Stimulated activated CD8-positive, alpha-beta memory T cell treated with anti-CD3 and anti-CD28 coated beads, Interleukin-12 subunit alpha, Interleukin-12 subunit beta, amount 100 ng/mL, for 24 hours (primary cell): ENCODE results near the gene PDZD7.
"Not testable (repeated sequence)": the region's sequence is repeated elsewhere in the genome, so short reads cannot be mapped to it uniquely, and the experiment has no call there.

Source experiments
- DNase-seq: peaks from one replicate; pipeline ENCODE4 v3.0.0-alpha.2; 2020; ENCODE audit errors: extremely low read depth

Gene PDZD7

GRCh38 chr10:101040851-101041250 lies 9.9 kb upstream of the PDZD7 start:
- no peak for DNase-seq

DNA sequence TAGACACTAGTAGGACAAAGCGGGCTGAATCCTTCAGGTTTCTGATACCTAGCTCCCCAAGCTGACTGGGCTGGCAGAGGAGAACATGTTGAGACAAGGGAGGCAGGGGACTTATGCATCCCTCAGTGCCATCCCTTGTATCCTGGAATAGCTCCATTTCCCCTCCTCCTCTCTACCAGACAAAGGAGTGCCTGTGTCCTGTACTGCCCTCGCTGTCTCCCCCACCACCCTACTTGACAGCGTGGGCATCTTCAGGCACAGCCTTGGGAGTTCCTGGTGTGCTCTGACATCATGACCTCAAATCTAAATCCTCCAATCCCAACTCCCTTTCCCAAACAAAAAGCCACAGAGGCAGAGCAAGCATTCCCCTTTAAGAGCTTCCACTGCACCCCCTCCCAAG lies 9.1 kb upstream of the PDZD7 start:
- no peak for DNase-seq

DNA sequence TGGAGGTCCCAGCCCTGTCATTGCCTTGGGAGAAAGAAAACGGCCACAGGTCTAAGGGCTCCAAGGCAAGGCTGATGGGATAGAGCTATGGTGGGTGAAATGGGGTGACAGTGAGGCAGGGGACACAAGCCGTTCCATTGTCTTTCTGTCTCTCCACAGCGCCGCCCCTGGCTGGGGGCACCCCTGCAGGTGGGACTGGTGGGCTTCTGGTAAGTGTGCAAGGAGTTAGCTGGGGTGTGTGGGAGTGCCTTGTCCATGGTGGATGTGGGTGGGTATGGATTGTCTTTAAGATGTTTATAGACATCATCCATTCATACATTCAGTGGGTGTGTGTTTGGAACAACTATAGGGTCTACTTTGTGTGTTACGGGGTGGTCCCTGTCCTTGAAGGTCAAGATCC lies 7.6 kb upstream of the PDZD7 start:
- DNase-seq: no peak

- DNase-seq: no peak
Measured at GRCh38 chr10:101036726-101037125, 5.8 kb upstream of the PDZD7 start.

- DNase-seq: no peak
Measured at GRCh38 chr10:101035916-101036702, 5.2 kb upstream of the PDZD7 start.

- no peak for DNase-seq
Measured at GRCh38 chr10:101035314-101035713, 4.4 kb upstream of the PDZD7 start.

DNA sequence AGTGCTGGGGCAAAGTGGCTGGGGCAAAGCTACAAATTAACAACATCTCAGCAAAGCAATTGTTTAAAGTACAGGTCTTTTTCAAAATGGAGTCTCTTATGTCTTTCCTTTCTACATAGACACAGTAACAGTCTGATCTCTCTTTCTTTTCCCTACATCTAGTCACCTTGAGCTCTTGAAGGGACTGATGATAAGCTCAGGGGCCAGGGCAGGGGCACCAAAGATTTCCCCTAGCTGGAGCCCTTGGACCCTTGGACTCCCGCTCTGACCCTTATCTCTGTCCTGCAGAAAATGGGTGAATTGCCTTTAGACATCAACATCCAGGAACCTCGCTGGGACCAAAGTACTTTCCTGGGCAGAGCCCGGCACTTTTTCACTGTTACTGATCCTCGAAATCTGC lies 3.5 kb upstream of the PDZD7 start:
- DNase-seq: not testable (repeated sequence)

DNA sequence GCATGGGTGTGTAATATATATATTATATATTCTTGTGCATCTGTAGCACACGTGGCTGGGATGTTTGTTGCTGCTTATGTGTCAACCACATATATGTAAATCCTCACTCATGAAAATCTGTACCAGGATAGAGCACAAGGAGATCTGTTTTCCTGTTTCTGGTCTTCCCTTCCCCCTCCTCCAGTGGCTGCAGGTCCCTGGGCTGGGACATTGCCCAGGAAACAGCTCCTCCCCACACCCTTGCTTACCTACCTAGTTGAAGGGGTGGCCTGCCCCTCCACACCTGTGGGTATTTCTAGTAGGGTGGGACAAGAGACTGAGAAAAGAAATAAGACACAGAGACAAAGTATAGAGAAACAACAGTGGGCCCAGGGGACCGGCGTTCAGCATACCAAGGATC lies 2.3 kb upstream of the PDZD7 start:
- DNase-seq: no peak

GRCh38 chr10:101032637-101033224 lies 1.8 kb upstream of the PDZD7 start:
- DNase-seq: no peak

GRCh38 chr10:101031796-101032636 lies 1.1 kb upstream of the PDZD7 start:
- DNase-seq: no peak

- DNase-seq: no peak
Measured at GRCh38 chr10:101030496-101031127, 317 bp downstream of the PDZD7 start.

DNA sequence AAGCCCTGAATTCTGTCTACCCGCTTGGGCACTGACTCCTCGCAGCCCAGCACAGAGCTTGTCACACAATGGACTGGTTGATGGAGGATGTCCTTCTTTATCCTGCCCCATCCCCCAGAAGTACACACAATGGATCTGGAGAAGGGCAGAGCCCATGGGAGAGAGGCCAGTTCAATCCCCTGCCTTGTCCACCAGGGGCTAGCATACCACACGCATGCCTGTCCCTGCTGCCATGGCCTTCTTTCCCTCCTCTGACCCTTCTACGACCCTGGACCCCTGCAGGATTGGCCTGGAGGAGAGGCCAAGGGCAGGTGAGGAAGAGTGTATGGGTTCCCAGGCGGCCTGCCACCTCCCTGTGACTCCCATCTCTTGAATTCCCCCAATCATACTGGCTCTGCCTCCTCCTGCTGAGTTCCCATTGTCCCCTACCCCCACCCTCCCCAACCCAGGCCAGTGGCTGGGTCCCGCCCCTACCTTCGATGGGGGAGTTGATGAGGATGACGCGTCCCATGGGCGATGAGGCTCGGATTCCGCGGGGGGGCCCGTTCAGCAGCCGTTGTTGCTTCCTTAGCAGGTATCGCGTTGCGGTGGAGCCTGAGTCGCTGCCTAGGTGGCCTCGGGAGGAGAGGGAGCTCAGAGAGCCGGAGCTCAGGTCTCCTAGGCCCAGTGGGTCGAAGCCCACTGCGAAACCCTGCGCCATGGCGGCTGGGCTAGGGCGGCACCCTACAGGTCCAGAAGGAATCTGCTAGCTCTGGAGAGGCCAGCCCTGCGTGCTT lies 1.2 kb downstream of the PDZD7 start:
- DNase-seq: no peak

DNA sequence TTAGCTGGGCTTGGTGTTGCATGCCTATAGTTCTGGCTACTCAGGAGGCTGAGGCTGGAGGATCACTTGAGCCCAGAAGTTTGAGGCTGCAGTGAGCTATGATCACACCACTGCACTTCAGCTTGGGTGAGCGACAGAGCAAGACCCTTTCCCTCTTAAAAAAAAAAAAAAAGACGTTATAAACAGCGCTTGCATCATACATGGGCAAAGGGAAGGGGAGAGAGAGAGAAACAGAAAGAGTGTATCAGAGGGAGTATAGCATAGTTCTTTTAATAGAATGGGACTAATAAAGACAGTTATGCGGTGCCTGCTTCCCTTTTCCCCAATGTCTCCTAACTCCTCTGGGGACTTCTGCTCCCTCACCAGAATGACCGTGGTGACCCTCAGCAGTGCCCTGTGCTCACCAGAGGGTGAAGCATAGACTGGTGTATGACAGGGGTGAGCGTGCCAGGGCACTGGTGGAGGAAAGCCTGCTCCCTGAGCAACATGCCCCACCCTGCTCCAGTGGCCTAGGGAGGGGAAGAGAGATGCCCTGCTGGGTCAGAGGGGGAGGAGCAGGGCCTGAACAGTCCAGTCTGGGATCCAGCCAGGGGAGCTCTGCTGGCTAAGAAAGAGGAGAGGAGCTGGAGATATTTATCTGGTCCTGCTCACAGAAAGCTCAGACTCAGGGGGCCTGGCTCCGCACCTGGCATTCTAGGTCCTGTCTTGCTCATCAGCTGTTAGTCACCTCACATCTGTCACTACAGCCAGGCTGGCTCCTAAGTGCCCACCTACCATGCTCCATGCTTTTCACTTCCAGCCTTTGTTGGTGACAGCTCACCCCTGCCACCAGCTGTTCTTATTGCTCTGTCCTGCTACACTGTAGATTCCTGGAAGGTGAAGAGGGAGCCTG lies 2.2 kb downstream of the PDZD7 start:
- DNase-seq: no peak

GRCh38 chr10:101027106-101027720 lies 3.7 kb downstream of the PDZD7 start:
- DNase-seq: no peak

DNA sequence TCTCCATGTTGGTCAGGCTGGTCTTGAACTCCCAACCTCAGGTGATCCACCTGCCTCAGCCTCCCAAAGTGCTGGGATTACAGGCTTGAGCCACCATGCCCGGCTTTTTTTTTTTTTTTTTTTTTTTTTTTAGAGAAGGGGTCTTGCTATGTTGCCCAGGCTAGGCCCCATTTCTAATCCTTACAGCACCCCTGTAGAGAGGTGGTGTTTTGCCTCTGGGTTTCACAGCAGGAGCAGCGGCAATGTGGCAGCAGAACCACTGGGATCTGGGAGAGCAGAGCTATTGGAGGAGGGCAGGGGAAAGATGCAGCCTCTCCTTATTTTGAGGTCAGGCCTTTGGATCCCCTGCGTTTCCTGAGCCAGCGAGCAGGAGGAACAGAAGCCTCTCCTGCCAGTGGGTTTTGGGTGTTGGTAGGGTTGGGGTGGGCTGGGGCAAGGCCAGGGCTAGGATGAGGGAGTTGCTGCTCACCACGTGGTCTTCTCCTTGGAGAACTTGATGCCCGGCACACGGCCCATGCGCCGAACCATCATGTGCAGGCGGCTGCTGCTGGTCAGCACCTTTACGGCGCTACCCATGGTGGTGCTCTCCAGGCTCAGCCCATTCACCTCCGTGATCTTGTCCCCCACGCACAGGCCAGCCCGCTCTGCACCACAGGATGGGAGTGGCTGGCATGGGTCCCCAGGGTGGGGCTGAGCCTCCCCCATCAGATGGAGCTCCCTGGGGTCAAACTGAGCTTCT lies 7.8 kb downstream of the PDZD7 start:
- DNase-seq: no peak

DNA sequence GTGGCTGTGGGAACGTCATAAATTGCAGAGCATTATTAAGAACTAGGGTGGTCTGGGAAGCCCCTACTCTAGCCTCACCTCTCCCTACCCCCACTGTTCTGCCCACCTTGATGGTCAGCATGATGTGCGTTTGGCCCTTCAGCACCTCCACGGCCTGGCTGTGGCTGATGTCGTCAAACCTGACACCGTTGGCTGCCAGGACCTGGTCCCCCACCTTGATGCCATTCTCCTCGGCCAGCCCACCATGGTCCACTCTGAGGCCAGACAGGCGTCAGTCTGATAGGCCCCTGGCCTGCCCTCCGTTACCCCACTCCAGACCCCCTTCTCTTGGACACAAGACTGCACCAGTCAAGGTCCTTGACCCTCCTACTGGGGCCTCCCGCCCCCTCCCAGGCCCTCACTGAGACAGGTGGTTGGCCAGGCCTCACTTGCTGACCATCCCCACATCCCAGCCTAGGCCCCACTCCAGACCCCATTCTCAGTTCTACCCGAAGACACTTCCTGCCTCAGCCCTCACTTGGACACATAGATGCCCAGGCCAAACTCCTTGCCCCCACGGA lies 9.2 kb downstream of the PDZD7 start:
- no peak for DNase-seq

GRCh38 chr10:101021239-101021638 lies 9.7 kb downstream of the PDZD7 start:
- no peak for DNase-seq

DNA sequence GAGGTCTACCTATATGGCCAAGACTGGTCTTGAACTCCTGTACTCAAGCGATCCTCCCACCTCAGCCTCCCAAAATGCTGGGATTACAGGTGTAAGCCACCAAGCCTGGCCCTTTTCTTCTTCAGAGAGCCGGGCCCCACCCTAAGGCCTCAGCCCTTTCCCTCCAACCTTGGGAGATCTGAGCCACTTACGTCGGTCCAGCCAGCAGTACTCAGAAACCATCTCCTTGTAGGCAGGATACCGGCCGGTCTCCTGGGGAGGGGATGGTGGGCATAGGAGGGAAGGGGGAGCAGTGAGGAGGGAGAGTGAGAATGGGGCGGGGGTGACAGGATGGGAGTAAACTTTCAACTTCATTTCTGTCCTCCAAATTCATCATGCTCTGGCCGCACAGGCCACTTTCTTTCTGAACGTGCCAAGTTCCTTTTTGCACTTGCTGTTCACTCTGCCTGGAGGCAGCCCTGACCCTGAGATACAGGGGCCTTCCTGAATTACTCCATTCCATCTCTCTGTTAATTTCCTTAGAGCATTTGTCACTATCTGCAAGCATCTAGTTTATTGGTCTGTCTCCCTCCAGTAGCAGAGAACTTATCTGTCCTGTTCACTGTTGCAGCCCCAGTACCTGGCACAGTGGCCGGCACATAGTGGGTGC lies 10.4 kb downstream of the PDZD7 start:
- no peak for DNase-seq

GRCh38 chr10:101019440-101019703 lies 11.6 kb downstream of the PDZD7 start:
- DNase-seq: no peak
